GM19035 (cell line): Measurements from ENCODE around the gene CEP350.

ENCODE experiments used
- ATAC-seq: cut with Tn5 transposase; IDR thresholded peaks from one replicate; pipeline ENCODE4 v1.9.1; 2021; ENCODE audit not compliant: unreplicated experiment

The CEP350 gene, protein sequence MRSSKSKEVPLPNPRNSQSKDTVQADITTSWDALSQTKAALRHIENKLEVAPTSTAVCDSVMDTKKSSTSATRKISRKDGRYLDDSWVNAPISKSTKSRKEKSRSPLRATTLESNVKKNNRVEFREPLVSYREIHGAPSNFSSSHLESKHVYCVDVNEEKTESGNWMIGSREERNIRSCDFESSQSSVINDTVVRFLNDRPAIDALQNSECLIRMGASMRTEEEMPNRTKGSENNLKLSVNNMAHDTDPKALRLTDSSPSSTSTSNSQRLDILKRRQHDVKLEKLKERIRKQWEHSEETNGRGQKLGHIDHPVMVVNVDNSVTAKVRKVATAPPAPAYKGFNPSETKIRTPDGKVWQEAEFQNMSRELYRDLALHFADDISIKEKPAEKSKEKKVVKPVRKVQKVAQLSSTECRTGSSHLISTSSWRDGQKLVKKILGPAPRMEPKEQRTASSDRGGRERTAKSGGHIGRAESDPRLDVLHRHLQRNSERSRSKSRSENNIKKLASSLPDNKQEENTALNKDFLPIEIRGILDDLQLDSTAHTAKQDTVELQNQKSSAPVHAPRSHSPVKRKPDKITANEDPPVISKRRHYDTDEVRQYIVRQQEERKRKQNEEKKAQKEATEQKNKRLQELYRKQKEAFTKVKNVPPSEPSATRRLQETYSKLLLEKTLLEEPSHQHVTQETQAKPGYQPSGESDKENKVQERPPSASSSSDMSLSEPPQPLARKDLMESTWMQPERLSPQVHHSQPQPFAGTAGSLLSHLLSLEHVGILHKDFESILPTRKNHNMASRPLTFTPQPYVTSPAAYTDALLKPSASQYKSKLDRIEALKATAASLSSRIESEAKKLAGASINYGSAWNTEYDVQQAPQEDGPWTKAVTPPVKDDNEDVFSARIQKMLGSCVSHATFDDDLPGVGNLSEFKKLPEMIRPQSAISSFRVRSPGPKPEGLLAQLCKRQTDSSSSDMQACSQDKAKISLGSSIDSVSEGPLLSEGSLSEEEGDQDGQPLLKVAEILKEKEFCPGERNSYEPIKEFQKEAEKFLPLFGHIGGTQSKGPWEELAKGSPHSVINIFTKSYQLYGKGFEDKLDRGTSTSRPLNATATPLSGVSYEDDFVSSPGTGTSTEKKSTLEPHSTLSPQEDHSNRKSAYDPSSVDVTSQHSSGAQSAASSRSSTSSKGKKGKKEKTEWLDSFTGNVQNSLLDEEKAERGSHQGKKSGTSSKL (N-terminal part only)

DNA sequence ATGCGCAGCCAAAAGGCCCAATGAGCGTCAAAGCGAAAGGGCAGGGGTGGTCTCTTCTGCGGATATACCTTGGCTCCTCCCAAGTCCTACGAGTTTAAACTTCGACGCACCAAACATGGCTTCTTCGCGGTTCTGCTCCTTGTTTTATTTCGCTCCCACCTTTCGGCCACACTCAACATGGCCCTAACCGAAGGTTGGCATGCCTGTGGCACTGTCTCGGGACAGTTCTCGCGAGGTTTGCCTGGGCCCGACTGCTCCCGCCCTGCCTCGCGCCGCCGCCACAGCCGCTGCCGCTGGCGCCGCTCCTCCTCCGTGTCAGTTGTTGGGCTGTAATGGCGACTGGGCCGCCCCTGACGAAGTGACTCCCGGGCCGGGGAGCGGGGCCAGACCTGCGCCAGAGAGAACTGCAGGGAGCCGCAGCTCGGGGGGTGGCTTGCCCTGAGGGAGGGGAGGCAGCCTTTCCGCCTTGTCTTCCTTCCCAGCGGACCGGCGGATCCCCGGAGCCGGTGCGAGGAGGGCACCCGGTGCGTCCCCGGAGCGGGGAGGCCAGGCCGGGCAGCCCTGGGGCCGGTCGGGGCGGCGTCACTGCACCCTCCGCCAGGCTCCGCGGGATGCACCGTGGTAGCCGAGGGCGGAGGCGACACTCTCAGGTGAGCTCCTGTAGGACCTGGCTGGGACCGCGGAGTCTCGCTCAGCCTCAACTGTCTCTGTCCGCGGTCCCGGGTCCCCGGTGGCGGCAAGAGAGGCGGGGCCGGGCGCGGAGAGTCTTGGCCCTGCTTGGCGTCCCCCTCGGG is at the start of gene CEP350:
Gene CEP350 (plus strand): TSS at position 318 of the 794 bp plus-strand sequence. CDS start 31,372 bp downstream, outside the sequence.
- peak; percentile 91 for ATAC-seq

DNA sequence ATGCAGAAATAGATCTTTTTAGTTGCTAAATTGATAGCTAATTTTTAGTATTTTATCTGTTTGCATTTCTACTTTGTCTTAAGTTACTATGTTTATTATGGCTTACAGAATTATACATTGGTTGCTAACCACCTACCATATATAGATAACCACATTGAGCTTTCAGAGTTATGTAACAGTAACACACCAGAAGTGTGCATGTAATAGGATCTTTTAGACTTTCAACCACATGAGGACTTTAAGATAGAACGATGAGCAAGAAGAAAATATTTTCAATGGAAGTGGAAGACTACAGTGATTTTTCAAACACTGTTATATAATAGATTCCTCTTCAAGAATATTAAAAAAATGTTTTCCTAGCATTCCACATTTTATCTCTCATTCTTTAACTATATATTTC is 43.7 kb upstream of the CEP350 start:
- ATAC-seq = no peak

DNA sequence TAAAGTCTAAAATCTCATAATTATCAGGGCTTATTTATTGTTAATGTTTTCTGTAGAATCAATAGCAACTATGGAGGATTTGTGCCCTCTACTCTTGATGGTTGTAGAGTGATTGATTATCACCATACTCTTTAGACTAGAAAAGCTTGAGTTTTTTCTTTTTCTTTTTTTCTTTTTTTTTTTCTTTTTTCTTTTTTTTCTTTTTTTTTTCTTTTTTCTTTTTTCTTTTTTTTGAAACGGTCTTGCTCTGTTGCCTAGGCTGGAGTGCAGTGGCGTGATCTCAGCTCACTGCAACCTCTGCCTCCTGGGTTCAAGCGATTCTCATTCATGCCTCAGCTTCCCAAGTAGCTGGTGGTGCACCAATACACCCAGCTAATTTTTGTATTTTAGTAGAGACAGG is 42.8 kb upstream of the CEP350 start:
- ATAC-seq = no peak

DNA sequence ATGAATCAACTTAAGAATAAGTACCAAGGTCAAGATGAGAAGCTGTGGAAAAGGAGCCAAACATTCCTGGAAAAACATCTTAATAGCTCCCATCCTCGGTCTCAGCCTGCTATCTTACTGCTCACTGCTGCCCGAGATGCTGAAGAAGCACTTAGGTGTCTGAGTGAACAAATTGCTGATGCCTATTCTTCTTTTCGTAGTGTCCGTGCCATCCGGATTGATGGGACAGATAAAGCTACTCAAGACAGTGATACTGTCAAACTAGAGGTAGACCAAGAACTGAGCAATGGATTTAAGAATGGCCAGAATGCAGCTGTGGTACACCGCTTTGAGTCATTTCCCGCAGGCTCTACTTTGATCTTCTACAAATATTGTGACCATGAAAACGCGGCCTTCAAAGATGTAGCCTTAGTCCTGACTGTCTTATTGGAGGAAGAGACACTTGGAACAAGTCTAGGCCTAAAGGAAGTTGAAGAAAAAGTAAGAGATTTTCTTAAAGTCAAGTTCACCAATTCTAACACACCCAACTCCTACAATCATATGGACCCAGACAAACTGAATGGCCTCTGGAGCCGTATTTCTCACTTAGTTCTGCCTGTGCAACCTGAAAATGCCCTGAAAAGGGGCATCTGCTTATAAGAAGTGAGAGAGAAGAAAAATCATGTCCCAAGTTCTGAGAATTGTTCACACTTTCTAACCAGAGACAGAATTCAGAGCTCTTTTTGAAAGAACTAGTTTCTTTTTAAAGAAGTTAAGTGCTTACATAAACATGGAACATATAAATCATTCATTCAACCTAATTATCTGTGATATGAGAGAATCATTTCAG is 36.8 kb upstream of the CEP350 start:
- no peak for ATAC-seq

DNA sequence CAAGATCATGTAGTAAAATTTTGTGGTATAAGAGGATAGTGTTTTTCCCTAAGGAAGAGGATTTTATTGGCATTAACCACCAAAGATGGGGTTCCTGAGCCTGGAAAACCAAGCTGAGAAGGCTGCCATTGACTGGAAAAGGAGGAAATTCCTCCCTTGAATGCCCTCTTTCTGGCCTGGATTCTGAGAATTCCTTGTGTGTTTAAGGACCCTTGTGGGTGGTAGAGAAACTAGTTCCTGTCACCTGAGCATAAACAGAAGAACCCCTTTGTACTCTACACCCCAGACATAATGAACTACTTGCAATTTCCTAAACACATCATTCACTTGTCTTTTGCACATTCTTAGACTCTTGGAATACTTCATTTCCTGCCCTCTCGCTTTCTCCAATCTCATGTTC is 33.1 kb upstream of the CEP350 start:
- ATAC-seq = no peak

DNA sequence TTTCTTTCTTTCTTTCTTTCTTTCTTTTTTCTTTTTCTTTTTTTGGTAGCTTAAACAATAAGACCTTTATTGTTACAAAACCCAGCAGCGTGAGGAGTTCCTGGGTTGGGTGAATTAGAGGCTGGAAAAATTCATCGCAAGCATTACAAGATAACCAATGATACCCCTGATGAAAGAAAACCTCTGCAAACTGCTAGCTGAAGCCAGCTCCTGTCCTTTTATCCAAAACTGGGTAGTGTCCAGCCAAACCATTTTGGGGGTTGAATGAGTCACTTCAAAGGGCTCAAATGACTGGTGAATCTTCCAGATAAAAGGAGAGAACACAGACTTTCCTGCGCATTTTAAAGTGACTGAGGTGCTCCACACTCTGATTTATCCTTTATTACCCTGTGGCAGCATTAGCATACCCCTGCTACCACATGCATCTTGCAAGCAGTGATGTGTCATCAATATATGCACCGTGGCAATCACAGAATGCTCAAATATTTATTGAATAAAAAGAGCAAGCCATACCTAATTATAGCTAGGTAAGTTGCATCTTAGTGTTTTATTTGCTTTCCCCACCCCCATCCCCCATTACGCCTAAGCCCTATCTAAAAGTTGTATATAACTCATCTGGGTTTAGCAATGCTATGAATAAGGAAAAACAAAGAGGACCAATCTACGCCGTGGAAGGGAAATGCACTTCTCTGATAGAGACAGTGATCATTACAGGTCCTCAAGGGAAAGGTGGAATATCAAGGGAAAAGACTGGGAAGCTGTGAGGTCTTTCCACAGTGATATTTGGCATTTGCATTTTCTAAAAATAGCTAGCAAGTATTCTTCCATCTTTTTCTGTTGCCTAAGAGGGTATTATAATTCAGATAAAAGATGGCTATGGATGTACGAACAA is 32.4 kb upstream of the CEP350 start:
- no peak for ATAC-seq

DNA sequence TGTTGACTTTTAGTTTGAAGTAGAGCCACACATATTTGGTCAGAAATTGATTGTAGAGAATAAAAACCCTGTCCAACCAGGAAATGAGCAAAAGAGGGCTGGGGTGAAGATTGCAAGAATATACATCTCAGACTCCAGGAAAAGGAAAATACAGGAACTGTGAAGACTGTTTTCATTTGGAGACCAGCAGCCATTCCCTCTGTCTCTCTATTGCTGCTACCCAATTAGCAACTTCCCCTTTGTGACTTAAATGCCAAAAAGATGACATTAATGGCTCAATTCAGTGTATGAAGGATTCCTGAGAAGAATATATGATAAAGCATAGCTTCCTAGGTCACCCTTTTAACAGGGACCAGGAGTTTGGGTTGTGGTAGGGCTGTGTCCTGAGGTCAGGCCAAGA is 31.6 kb upstream of the CEP350 start:
- no peak for ATAC-seq

DNA sequence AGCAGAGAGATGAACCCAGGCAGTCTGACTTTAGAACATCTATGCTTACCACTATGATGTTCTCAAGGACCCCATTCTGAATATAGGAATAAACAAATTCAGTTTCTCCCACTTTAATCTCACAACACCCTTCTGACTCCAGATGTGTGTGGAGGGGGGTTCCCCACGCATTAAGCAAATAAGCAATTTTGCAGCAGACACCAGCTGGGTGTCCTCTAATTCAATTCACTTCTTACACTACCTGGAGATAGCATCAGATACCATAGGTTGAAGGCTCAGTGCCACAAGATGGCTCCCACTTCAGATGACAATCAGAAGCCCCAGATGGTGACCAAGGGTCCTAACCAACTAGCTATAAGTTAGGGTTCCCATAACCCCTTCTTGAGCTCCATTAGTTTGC is 30.3 kb upstream of the CEP350 start:
- ATAC-seq = no peak

DNA sequence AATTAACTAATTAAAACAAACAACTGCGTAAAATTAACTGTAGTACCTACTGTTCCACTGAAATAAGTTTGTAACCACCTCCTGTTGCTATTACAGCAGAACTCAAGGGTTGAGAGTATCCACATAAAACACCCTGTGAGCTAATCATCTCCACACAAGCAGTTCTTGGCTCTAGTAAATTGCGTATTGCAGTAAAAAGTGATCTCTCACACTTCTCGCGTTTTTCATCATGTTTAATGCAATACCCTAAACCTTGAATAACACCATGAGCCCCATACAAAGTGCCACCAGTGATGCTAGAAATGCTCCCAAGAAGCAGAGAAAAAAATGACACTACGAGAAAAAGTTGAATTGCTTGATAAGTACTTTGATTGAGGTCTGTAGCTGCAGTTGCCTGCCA is 29.3 kb upstream of the CEP350 start:
- no peak for ATAC-seq

DNA sequence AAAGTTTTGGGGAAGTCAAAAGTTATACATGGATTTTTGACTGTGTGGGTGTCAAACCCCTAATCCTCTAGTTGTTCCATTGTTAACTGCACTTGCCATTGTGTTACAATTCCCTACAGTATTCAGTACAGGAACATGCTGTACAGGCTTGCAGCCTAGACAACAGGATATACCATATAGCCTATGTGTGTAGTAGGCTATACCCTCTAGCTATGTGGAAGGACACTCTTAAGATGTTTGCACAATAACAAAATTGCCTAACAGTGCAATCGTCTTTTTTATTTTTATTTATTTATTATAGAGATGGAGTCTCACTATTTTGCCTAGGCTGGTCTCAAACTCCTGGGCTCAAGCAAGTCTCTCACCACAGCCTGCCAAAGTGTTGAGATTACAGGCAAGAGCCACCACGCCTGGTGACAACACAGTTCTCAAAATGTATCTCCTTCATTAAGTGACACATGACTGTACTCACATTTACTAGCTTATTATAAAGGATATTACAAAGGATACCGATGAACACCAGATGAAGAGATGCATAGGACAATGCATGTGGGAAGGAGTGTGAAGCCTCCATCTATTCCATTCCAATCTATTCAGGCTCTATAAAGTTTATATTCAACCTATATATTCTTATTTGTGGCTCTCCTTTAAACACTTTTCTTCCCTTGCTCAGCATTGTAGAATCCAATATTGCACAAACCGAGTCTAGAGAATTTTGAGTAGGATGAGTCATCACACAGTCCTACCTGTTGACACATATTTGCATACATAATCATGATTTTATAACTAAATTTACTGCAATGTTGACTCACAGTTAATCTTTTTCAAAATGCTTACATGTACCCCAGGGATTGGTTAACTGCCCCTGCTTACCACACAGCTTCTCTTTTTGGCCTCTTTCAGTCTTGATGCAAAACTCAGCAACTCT is 28.4 kb upstream of the CEP350 start:
- no peak for ATAC-seq

DNA sequence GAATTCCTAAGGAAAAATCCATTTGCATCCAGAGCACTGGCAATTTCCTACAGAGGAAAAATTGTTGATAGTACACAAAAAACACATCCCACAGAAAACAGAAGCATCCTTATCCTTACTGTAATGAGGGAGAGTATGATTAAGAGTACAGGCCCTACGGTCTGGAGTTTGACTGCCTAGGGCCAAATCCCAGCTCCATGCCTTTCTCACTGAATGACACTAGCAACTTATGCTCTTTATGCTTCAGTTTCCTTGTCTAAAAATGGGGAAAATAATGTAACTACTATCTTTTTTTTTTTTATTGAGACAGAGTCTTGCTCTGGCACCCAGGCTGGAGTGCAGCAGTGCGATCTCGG is 27.8 kb upstream of the CEP350 start:
- no peak for ATAC-seq

DNA sequence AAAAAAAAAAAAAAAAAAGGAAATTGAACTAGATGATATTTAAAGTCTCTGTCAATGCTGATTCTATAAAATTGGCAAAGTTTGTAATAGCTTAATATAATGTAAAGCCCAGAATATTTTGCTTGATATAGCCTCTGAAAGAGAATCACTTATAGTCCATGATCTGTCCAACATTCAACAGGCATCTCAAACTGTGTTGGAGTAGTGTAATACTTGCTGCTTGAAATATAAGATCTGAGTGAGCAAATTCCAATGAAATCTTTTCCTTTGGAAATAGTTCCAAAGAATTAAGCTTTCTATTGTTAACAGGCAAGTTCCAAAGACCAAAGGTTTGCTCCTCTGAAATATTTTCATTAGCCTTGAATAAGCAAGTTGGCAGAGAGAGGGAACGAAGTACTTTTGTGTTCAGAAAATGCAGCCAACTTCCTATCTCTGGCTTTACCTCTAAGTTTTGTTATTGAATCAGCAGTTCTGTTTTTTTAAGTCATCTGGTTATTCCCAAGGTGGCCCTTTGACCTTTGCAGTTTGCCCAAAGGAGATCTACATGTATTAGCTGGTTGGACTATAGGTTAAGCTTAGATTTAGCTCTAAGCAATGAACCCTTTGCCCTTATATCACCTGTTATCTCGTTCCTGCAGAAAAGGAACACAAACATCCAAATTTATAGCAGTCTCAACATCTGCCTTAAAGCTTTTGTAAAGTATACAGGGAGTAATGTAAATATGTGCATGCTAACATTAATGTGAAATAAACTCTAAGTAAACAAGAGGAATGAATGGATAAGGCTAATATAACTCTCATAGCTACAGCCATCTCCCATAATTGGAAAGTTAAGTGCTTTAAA is 24.4 kb upstream of the CEP350 start:
- no peak for ATAC-seq

DNA sequence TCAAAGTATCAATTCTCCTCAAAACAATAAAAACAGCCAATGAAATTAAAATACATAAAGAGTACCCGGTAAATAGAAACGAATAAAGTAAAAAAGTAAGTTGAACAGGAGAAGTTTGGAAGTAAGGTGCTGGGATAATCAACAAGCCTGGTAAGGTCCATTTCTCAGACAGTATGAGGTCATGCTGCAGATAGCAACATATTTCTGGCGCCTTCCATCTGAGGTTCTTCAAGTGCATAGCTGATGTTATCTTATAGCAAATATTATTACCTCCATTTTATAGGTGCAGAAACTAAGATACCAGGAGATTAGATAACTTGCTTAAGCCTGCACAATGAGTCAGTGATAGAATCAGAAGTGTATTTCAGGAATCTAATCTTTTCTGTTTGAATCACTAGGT is 23.7 kb upstream of the CEP350 start:
- no peak for ATAC-seq

DNA sequence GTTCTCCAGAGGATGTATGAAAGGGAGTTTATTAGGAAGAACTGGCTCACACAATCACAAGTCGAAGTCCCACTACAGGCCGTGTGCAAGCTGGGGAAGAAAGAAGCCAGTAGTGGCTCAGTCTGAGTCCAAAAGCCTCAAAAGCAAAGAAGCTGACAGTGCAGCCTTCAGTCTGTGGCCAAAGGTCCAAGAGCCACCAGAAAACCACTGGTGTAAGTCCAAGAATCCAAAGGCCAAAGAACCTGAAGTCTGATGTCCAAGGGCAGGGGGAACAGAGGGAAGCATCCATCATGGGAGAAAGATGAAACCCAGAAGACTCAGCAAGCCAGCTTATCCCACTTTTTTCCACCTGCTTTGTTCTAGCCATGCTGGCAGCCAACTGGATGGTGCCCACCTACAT is 21.4 kb upstream of the CEP350 start:
- no peak for ATAC-seq

DNA sequence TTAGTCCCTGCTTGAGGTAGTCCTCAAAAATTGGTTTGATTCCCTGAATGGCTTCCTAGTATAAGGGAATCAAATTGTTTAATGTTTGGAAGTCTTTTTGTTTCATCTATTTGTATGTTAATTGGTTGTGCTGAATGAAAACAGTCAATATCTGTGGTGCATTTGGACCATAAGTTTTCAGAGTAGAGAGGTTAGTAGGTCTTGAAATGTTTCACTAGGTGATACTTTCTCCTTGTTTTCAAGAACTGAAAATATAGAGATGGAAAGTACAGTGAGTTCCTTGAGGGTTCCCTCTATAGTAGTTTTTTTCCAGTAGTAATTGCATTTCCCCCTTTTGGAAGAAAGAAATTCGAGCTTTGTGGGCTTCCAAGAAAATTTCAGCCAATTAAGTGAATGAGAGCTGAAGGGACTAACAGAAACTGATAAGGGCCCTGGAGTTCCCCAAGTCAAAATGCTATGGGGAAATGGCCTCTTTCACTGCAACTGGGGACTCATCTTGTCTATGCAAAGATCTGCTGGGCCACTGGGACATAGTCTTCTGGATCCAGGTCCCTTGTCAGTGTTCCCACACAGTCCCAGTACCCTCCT is 18.6 kb upstream of the CEP350 start:
- ATAC-seq = no peak

DNA sequence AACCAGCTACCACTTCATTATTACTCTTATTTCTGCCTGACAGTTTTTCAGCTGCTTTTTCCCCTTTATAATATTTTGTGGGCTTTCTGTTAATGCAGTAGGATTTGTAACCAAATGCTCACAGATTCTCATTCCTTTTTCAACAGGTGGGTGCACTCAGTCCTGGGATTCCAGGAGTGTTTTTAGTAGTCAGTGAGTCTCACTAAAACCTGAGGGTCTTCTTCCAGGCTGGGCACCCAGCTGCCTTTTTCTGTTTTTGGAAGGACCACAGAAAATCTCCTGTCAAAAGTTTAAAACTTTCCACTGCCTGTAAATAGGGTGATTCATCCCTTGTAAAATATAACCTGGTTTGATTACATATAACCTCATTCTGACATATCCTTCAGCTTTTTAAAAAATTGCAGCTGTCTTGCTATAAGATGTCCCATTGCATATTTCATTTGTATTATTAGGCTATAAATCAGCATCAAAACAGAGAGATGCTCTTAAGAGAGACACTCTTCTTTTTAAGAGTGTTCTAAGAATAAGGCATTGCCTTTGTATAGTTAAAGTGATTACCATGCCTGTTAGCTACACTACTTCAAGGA is 16.8 kb upstream of the CEP350 start:
- no peak for ATAC-seq
